ENCODE measurements around the gene VAMP5.
"Not testable (repeated sequence)": the region's sequence is repeated elsewhere in the genome, so short reads cannot be mapped to it uniquely, and the experiment has no call there.

The VAMP5 gene

GRCh38 chr2:85615413-85615728 is 31.1 kb downstream of the VAMP5 start:
- Histone ChIP-seq H3K4me1 (peaks cover 36 to 50% (median 41%) of the 10 kb centered on the region in 10 experiments), H3K36me3 (peaks cover 23 to 36% (median 32%) of the 10 kb centered on the region in 11 experiments), H3K9ac (peak overlapping the region in 9 of 11 experiments; percentile 95 to 100 (median 99); a peak in 14 of 22 replicates), H3K9me3 (replicated peaks in 1 of 11) (no peaks in the 10 kb centered on the region), H3K27ac (peak overlapping the region; percentile 90 to 99 (median 95); a peak in 19 of 22 replicates), H4K20me1 (peaks cover 14 to 50% (median 38%) of the 10 kb centered on the region in 11 experiments; a peak in 21 of 22 replicates), H3K4me2 (peak overlapping the region; percentile 23 to 69 (median 36); a peak in 18 of 22 replicates), H3K27me3 (no peaks in the 10 kb centered on the region), H3K4me3 (peak overlapping the region in 1 of 10 experiments; percentile 94; a peak in 2 of 20 replicates)
- TF ChIP-seq Cebpa-rat (IDR thresholded peaks at IDR 0.05) = no peak

GRCh38 chr2:85617723-85618122 is 33.5 kb downstream of the VAMP5 start:
- not testable (repeated sequence) for H3K27me3 ChIP-seq; H3K9me3 ChIP-seq (replicated peaks in 1 of 11)
- H3K9ac ChIP-seq = peak overlapping the region; percentile 95 to 100 (median 99)
- H3K4me3 ChIP-seq = peak overlapping the region; percentile 83 to 99 (median 94); a peak in 17 of 20 replicates
- peak overlapping the region in 2 of 11 experiments; percentile 94 to 99; a peak in 2 of 22 replicates for H3K27ac ChIP-seq
- peak overlapping the region; percentile 78 to 97 (median 90) for H3K4me2 ChIP-seq
- peaks cover 18 to 62% (median 58%) of the 10 kb centered on the region in 11 experiments; a peak in 21 of 22 replicates for H4K20me1 ChIP-seq
- H3K4me1 ChIP-seq = peaks cover 21 to 34% (median 24%) of the 10 kb centered on the region in 10 experiments
- peaks cover 46 to 59% (median 56%) of the 10 kb centered on the region in 11 experiments for H3K36me3 ChIP-seq

- no peak for TF ChIP-seq Cebpa-rat (IDR thresholded peaks at IDR 0.05)
- no peak overlapping the region for H3K4me3 ChIP-seq
- H3K9me3 ChIP-seq (replicated peaks in 1 of 11) = no peaks in the 10 kb centered on the region
- H4K20me1 ChIP-seq = peaks cover 18 to 78% (median 72%) of the 10 kb centered on the region in 11 experiments; a peak in 21 of 22 replicates
- peaks cover 19 to 32% (median 22%) of the 10 kb centered on the region in 10 experiments for H3K4me1 ChIP-seq
- H3K27me3 ChIP-seq = no peaks in the 10 kb centered on the region
- H3K9ac ChIP-seq = peak overlapping the region in 3 of 11 experiments; percentile 33 to 39 (median 38); a peak in 4 of 22 replicates
- no peak overlapping the region for H3K27ac ChIP-seq
- H3K4me2 ChIP-seq = no peak overlapping the region
- peaks cover 63 to 78% (median 74%) of the 10 kb centered on the region in 11 experiments for H3K36me3 ChIP-seq
These were observed 35.4 kb downstream of the VAMP5 start for GRCh38 chr2:85619617-85620016.

- peaks cover 81 to 95% (median 92%) of the 10 kb centered on the region in 11 experiments for H3K36me3 ChIP-seq
- no peak overlapping the region for H3K4me2 ChIP-seq
- H4K20me1 ChIP-seq = peaks cover 18 to 94% (median 76%) of the 10 kb centered on the region in 11 experiments; a peak in 21 of 22 replicates
- no peak overlapping the region for H3K27ac ChIP-seq
- H3K27me3 ChIP-seq = no peaks in the 10 kb centered on the region
- no peak for TF ChIP-seq Cebpa-rat (IDR thresholded peaks at IDR 0.05)
- H3K4me3 ChIP-seq = no peak overlapping the region
- H3K4me1 ChIP-seq = peaks cover 12 to 24% (median 15%) of the 10 kb centered on the region in 10 experiments
- no peaks in the 10 kb centered on the region for H3K9me3 ChIP-seq (replicated peaks in 1 of 11)
- H3K9ac ChIP-seq = peak overlapping the region in 1 of 11 experiments; percentile 24; a peak in 1 of 22 replicates
These were observed 37.1 kb downstream of the VAMP5 start for GRCh38 chr2:85621338-85621737.

GRCh38 chr2:85623991-85624390 is 39.8 kb downstream of the VAMP5 start:
- Histone ChIP-seq H3K9ac (no peak overlapping the region), H3K4me1 (peaks cover 0 to 6% (median 0%) of the 10 kb centered on the region in 10 experiments; a peak in 6 of 20 replicates), H3K36me3 (peaks cover 98 to 100% (median 100%) of the 10 kb centered on the region in 11 experiments), H3K4me2 (no peak overlapping the region), H3K4me3 (no peak overlapping the region), H4K20me1 (peaks cover 4 to 95% (median 61%) of the 10 kb centered on the region in 11 experiments; a peak in 21 of 22 replicates), H3K27me3 (no peaks in the 10 kb centered on the region), H3K9me3 (replicated peaks in 1 of 11) (no peaks in the 10 kb centered on the region), H3K27ac (no peak overlapping the region)
- TF ChIP-seq Cebpa-rat (IDR thresholded peaks at IDR 0.05) = no peak

GRCh38 chr2:85628658-85629057 is 44.4 kb downstream of the VAMP5 start:
- Histone ChIP-seq H3K4me1 (peaks cover 0 to 8% (median 0%) of the 10 kb centered on the region in 10 experiments; a peak in 2 of 20 replicates), H3K9ac (peak overlapping the region in 2 of 11 experiments; percentile 35 to 48; a peak in 2 of 22 replicates), H4K20me1 (peaks cover 0 to 90% (median 44%) of the 10 kb centered on the region in 11 experiments; a peak in 19 of 22 replicates), H3K4me2 (no peak overlapping the region), H3K36me3 (peaks cover 99 to 100% (median 100%) of the 10 kb centered on the region in 11 experiments), H3K27ac (no peak overlapping the region), H3K27me3 (no peaks in the 10 kb centered on the region), H3K4me3 (no peak overlapping the region), H3K9me3 (replicated peaks in 1 of 11) (no peaks in the 10 kb centered on the region)
- no peak for TF ChIP-seq Cebpa-rat (IDR thresholded peaks at IDR 0.05)

- peaks cover 97 to 100% (median 99%) of the 10 kb centered on the region in 11 experiments for H3K36me3 ChIP-seq
These were observed 47.1 kb downstream of the VAMP5 start for GRCh38 chr2:85631316-85631715.

GRCh38 chr2:85635011-85635410 is 50.8 kb downstream of the VAMP5 start:
- H3K4me2 ChIP-seq = no peak overlapping the region
- peak overlapping the region in 2 of 11 experiments; percentile 36 to 40; a peak in 1 of 22 replicates for H3K9ac ChIP-seq
- H3K27ac ChIP-seq = no peak overlapping the region
- no peaks in the 10 kb centered on the region for H3K27me3 ChIP-seq
- H3K9me3 ChIP-seq (replicated peaks in 1 of 11) = no peaks in the 10 kb centered on the region
- TF ChIP-seq Cebpa-rat (IDR thresholded peaks at IDR 0.05) = no peak
- H4K20me1 ChIP-seq = peaks cover 10 to 79% (median 65%) of the 10 kb centered on the region in 11 experiments; a peak in 21 of 22 replicates
- peaks cover 97 to 100% (median 98%) of the 10 kb centered on the region in 11 experiments for H3K36me3 ChIP-seq
- H3K4me3 ChIP-seq = no peak overlapping the region
- H3K4me1 ChIP-seq = no peaks in the 10 kb centered on the region

More at GRCh38 chr2:85631316-85631715, 47.1 kb downstream of the VAMP5 start:
- H4K20me1 ChIP-seq = peaks cover 10 to 91% (median 54%) of the 10 kb centered on the region in 11 experiments; a peak in 21 of 22 replicates
- H3K9me3 ChIP-seq (replicated peaks in 1 of 11) = no peaks in the 10 kb centered on the region
- no peak for TF ChIP-seq Cebpa-rat (IDR thresholded peaks at IDR 0.05)
- peaks cover 0 to 8% (median 0%) of the 10 kb centered on the region in 10 experiments; a peak in 2 of 20 replicates for H3K4me1 ChIP-seq
- H3K4me2 ChIP-seq = no peak overlapping the region
- no peak overlapping the region for H3K9ac ChIP-seq
- no peaks in the 10 kb centered on the region for H3K27me3 ChIP-seq
- no peak overlapping the region for H3K27ac ChIP-seq
- no peak overlapping the region for H3K4me3 ChIP-seq

- Histone ChIP-seq H3K4me2 (no peak overlapping the region), H3K4me3 (no peak overlapping the region), H4K20me1 (peaks cover 10 to 75% (median 60%) of the 10 kb centered on the region in 11 experiments; a peak in 21 of 22 replicates), H3K36me3 (peaks cover 97 to 100% (median 98%) of the 10 kb centered on the region in 11 experiments), H3K27ac (no peak overlapping the region), H3K9ac (no peak overlapping the region; a peak in 2 of 22 replicates), H3K9me3 (replicated peaks in 1 of 11) (no peaks in the 10 kb centered on the region), H3K27me3 (no peaks in the 10 kb centered on the region), H3K4me1 (no peaks in the 10 kb centered on the region)
- TF ChIP-seq Cebpa-rat (IDR thresholded peaks at IDR 0.05) = no peak
These were observed 51.4 kb downstream of the VAMP5 start for GRCh38 chr2:85635636-85636035.
